ENCODE results near the gene HCFC1R1. TPM values are rescaled to one million over a fixed set of nuclear protein-coding genes. Genes with fewer than 3 reads are reported as not detected.

Gene HCFC1R1
- total and polyA plus RNA-seq, 5 experiments from 2014 or later: 13.1 to 16.5 (median 15.1) TPM

GRCh38 chr16:2976673-2977072, 47.1 kb downstream of the HCFC1R1 start:
- Mint-ChIP-seq H3K9me3 (no peaks in the 10 kb centered on the region), H3K27ac (no peak overlapping the region), H3K4me1 (peaks cover 4 to 10% (median 7%) of the 10 kb centered on the region in 4 donors), H3K27me3 (peaks cover 0 to 13% (median 6%) of the 10 kb centered on the region in 5 donors), H3K4me3 (no peak overlapping the region), H3K36me3 (no peaks in the 10 kb centered on the region)
- ATAC-seq (no peak), DNase-seq (no peak)
- POLR2A ChIA-PET: interaction anchor here (1.2 kb wide), 1 partner anchor 15 kb away, joined by 4 read pairs; no protein-coding TSS in a partner anchor

GRCh38 chr16:2976201-2976600, 47.5 kb downstream of the HCFC1R1 start:
- POLR2A ChIA-PET: no interaction called here

GRCh38 chr16:2975161-2975795, 48.5 kb downstream of the HCFC1R1 start:
- POLR2A ChIA-PET: no interaction called here
- H3K9me3 Mint-ChIP-seq: no peaks in the 10 kb centered on the region
- H3K36me3 Mint-ChIP-seq: no peaks in the 10 kb centered on the region
- ATAC-seq (no peak), DNase-seq (no peak)
- H3K4me1 Mint-ChIP-seq: peaks cover 0 to 8% (median 5%) of the 10 kb centered on the region in 4 donors
- no peak overlapping the region for H3K4me3 Mint-ChIP-seq
- peaks cover 0 to 27% (median 14%) of the 10 kb centered on the region in 5 donors for H3K27me3 Mint-ChIP-seq
- H3K27ac Mint-ChIP-seq: no peak overlapping the region

More at GRCh38 chr16:2976201-2976600, 47.5 kb downstream of the HCFC1R1 start:
- H3K4me1 Mint-ChIP-seq: peaks cover 4 to 7% (median 5%) of the 10 kb centered on the region in 4 donors
- ATAC-seq (no peak), DNase-seq (no peak)
- H3K4me3 Mint-ChIP-seq: no peak overlapping the region
- no peaks in the 10 kb centered on the region for H3K36me3 Mint-ChIP-seq
- no peak overlapping the region for H3K27ac Mint-ChIP-seq
- no peaks in the 10 kb centered on the region for H3K9me3 Mint-ChIP-seq
- peaks cover 0 to 17% (median 8%) of the 10 kb centered on the region in 5 donors for H3K27me3 Mint-ChIP-seq

GRCh38 chr16:2974319-2975056, 49.3 kb downstream of the HCFC1R1 start:
- Mint-ChIP-seq H3K9me3 (no peaks in the 10 kb centered on the region), H3K36me3 (no peaks in the 10 kb centered on the region), H3K27me3 (peaks cover 0 to 28% (median 14%) of the 10 kb centered on the region in 5 donors), H3K27ac (no peak overlapping the region), H3K4me3 (no peak overlapping the region), H3K4me1 (peaks cover 0 to 7% (median 5%) of the 10 kb centered on the region in 4 donors)
- DNase-seq (no peak), ATAC-seq (no peak)
- POLR2A ChIA-PET: no interaction called here

- peaks cover 0 to 28% (median 14%) of the 10 kb centered on the region in 5 donors for H3K27me3 Mint-ChIP-seq
- no peaks in the 10 kb centered on the region for H3K36me3 Mint-ChIP-seq
- no peaks in the 10 kb centered on the region for H3K9me3 Mint-ChIP-seq
- no peak overlapping the region for H3K27ac Mint-ChIP-seq
- DNase-seq (no peak), ATAC-seq (no peak)
- peaks cover under 1 to 8% (median 6%) of the 10 kb centered on the region in 4 donors for H3K4me1 Mint-ChIP-seq
- H3K4me3 Mint-ChIP-seq: no peak overlapping the region
- POLR2A ChIA-PET: no interaction called here
Measured at GRCh38 chr16:2973605-2974318, 50.0 kb downstream of the HCFC1R1 start.

- DNase-seq (no peak), ATAC-seq (no peak)
- Mint-ChIP-seq H3K4me3 (no peak overlapping the region), H3K27ac (no peak overlapping the region), H3K36me3 (no peaks in the 10 kb centered on the region), H3K27me3 (peaks cover 3 to 34% (median 20%) of the 10 kb centered on the region in 5 donors), H3K9me3 (peaks cover 0 to under 1% (median 0%) of the 10 kb centered on the region in 9 donors), H3K4me1 (peaks cover 7 to 15% (median 12%) of the 10 kb centered on the region in 4 donors)
- POLR2A ChIA-PET: no interaction called here
Measured at GRCh38 chr16:2973093-2973492, 50.6 kb downstream of the HCFC1R1 start.

Other genes with a start within 250 kb of the HCFC1R1 start
- 100 to 1,000 TPM; 121 to 137 TPM for gene ELOB, start 246.7 kb downstream of the HCFC1R1 start, total RNA-seq
- 100 to 1,000 TPM; 230 to 301 (median 288) TPM for gene ELOB, start 246.7 kb downstream of the HCFC1R1 start, polyA plus RNA-seq
- not detected for gene PRSS33, start 236.4 kb downstream of the HCFC1R1 start, total RNA-seq
- gene PRSS33, start 236.4 kb downstream of the HCFC1R1 start, polyA plus RNA-seq: under 1 TPM in 1 of 3 donors, not detected in 2; 0.99 TPM
- not detected for gene PRSS41, start 225.5 kb downstream of the HCFC1R1 start, total RNA-seq
- not detected for gene PRSS41, start 225.5 kb downstream of the HCFC1R1 start, polyA plus RNA-seq
- 1 to 10 TPM; 2.0 to 2.9 TPM for gene PRSS21, start 206.7 kb downstream of the HCFC1R1 start, total RNA-seq
- gene PRSS21, start 206.7 kb downstream of the HCFC1R1 start, polyA plus RNA-seq: 10 to 100 TPM in 1 of 3 donors, 1 to 10 TPM in 2; 1.5 to 14.7 (median 3.2) TPM
- gene ZG16B, start 193.6 kb downstream of the HCFC1R1 start, total RNA-seq: not detected
- not detected for gene ZG16B, start 193.6 kb downstream of the HCFC1R1 start, polyA plus RNA-seq
- gene PRSS22, start 165.8 kb downstream of the HCFC1R1 start, total RNA-seq: not detected
- not detected for gene PRSS22, start 165.8 kb downstream of the HCFC1R1 start, polyA plus RNA-seq
- 10 to 100 TPM; 22.2 to 26.0 TPM for gene FLYWCH2, start 140.7 kb downstream of the HCFC1R1 start, total RNA-seq
- gene FLYWCH2, start 140.7 kb downstream of the HCFC1R1 start, polyA plus RNA-seq: 10 to 100 TPM; 18.0 to 28.8 (median 26.5) TPM
- gene FLYWCH1, start 112.0 kb downstream of the HCFC1R1 start, total RNA-seq: 100 to 1,000 TPM; 109 to 113 TPM
- 10 to 100 TPM in 2 of 3 donors, 1 to 10 TPM in 1; 5.9 to 18.4 (median 13.5) TPM for gene FLYWCH1, start 112.0 kb downstream of the HCFC1R1 start, polyA plus RNA-seq
- gene KREMEN2, start 59.7 kb downstream of the HCFC1R1 start, total RNA-seq: not detected
- gene KREMEN2, start 59.7 kb downstream of the HCFC1R1 start, polyA plus RNA-seq: not detected
- under 1 TPM; 0.27 to 0.60 TPM for gene PAQR4, start 54.6 kb downstream of the HCFC1R1 start, total RNA-seq
- gene PAQR4, start 54.6 kb downstream of the HCFC1R1 start, polyA plus RNA-seq: under 1 TPM in 2 of 3 donors, not detected in 1; 0.28 to 0.79 TPM
- gene PKMYT1, start 43.5 kb downstream of the HCFC1R1 start, total RNA-seq: not detected
- gene PKMYT1, start 43.5 kb downstream of the HCFC1R1 start, polyA plus RNA-seq: under 1 TPM in 1 of 3 donors, not detected in 2; 0.37 TPM
- not detected for gene CLDN9, start 11.0 kb downstream of the HCFC1R1 start, total RNA-seq
- gene CLDN9, start 11.0 kb downstream of the HCFC1R1 start, polyA plus RNA-seq: not detected
- gene CLDN6, start 5.8 kb downstream of the HCFC1R1 start, total RNA-seq: not detected
- not detected for gene CLDN6, start 5.8 kb downstream of the HCFC1R1 start, polyA plus RNA-seq
- under 1 TPM in 1 of 2 experiments, not detected in 1; 0.57 TPM for gene TNFRSF12A, start 3.6 kb downstream of the HCFC1R1 start, total RNA-seq
- under 1 TPM in 1 of 3 donors, not detected in 2; 0.33 TPM for gene TNFRSF12A, start 3.6 kb downstream of the HCFC1R1 start, polyA plus RNA-seq
- gene THOC6, start 93 bp upstream of the HCFC1R1 start, total RNA-seq: 10 to 100 TPM; 24.2 to 24.9 TPM
- 10 to 100 TPM; 45.2 to 59.0 (median 58.8) TPM for gene THOC6, start 93 bp upstream of the HCFC1R1 start, polyA plus RNA-seq
- gene BICDL2, start 13.0 kb upstream of the HCFC1R1 start, total RNA-seq: not detected
- not detected for gene BICDL2, start 13.0 kb upstream of the HCFC1R1 start, polyA plus RNA-seq
- under 1 TPM; 0.38 to 0.60 TPM for gene MMP25, start 22.6 kb upstream of the HCFC1R1 start, total RNA-seq
- under 1 TPM; 0.36 to 0.94 (median 0.60) TPM for gene MMP25, start 22.6 kb upstream of the HCFC1R1 start, polyA plus RNA-seq
- gene IL32, start 41.7 kb upstream of the HCFC1R1 start, total RNA-seq: 100 to 1,000 TPM; 363 to 375 TPM
- 1,000 to 10,000 TPM; 1,686 to 2,118 (median 1,952) TPM for gene IL32, start 41.7 kb upstream of the HCFC1R1 start, polyA plus RNA-seq
- under 1 TPM in 1 of 2 experiments, not detected in 1; 0.26 TPM for gene ZSCAN10, start 75.4 kb upstream of the HCFC1R1 start, total RNA-seq
- not detected for gene ZSCAN10, start 75.4 kb upstream of the HCFC1R1 start, polyA plus RNA-seq
- not detected for gene ZNF205, start 88.6 kb upstream of the HCFC1R1 start, total RNA-seq
- gene ZNF205, start 88.6 kb upstream of the HCFC1R1 start, polyA plus RNA-seq: not detected
- 1 to 10 TPM; 8.9 to 9.2 TPM for gene ZNF213, start 111.1 kb upstream of the HCFC1R1 start, total RNA-seq
- gene ZNF213, start 111.1 kb upstream of the HCFC1R1 start, polyA plus RNA-seq: 1 to 10 TPM in 1 of 3 donors, under 1 TPM in 2; 0.27 to 2.5 (median 0.90) TPM
- gene OR1F1, start 164.3 kb upstream of the HCFC1R1 start, total RNA-seq: not detected
- gene OR1F1, start 164.3 kb upstream of the HCFC1R1 start, polyA plus RNA-seq: not detected
- 10 to 100 TPM; 24.5 to 25.8 TPM for gene ZNF200, start 211.2 kb upstream of the HCFC1R1 start, total RNA-seq
- 10 to 100 TPM in 2 of 3 donors, 1 to 10 TPM in 1; 6.8 to 14.3 (median 13.9) TPM for gene ZNF200, start 211.2 kb upstream of the HCFC1R1 start, polyA plus RNA-seq
- gene MEFV, start 232.7 kb upstream of the HCFC1R1 start, total RNA-seq: under 1 TPM; 0.41 to 0.60 TPM
- not detected for gene MEFV, start 232.7 kb upstream of the HCFC1R1 start, polyA plus RNA-seq

All from naive thymus-derived CD8-positive, alpha-beta T cell (primary cell).